SK-N-MC (cell line): ENCODE results near the gene CLK2.
"Not testable (repeated sequence)": the region's sequence is repeated elsewhere in the genome, so short reads cannot be mapped to it uniquely, and the experiment has no call there.

Experiments used
- DNase-seq: peaks from one replicate; pipeline ENCODE4 v3.0.0-alpha.2; 2011; ENCODE audit warnings: low read depth, low spot score
- H3K27ac ChIP-seq: fragments of 200-600 bp; sonication (generic); 2 replicates; pipeline ENCODE4 v1.5.1; 2016; ENCODE audit warnings: mixed run types
- H3K36me3 ChIP-seq: fragments of 200-600 bp; sonication (generic); 2 replicates; pipeline ENCODE4 v1.6.1; 2017; ENCODE audit warnings: antibody characterized with exemption, low read length, mixed read lengths; ENCODE audit not compliant: insufficient read depth
- H3K4me3 ChIP-seq: fragments of 200-600 bp; sonication (generic); 2 replicates; pipeline ENCODE4 v1.5.1; 2016
- H3K9ac ChIP-seq: fragments of 200-600 bp; sonication (generic); 2 replicates; pipeline ENCODE4 v1.8.0; 2017; ENCODE audit warnings: mixed run types, mixed read lengths; ENCODE audit not compliant: insufficient read length
- H3K9me3 ChIP-seq: fragments of 200-600 bp; sonication (generic); 2 replicates; pipeline ENCODE4 v1.6.1; 2017; ENCODE audit warnings: low read depth, mild to moderate bottlenecking, antibody characterized with exemption, low read length, moderate library complexity, mixed read lengths
- EZH2 ChIP-seq: fragments of 200-600 bp; sonication (generic); IDR thresholded peaks from one replicate; pipeline ENCODE4 v1.6.1; 2017; ENCODE audit warnings: antibody characterized with exemption
- FOXP2 ChIP-seq: optimal IDR thresholded peaks from 2 replicates; pipeline ENCODE3; 2011; ENCODE audit warnings: mild to moderate bottlenecking, moderate library complexity; ENCODE audit not compliant: insufficient read depth; ENCODE audit errors: extremely low read length, control extremely low read depth
- POLR2AphosphoS5 ChIP-seq: IDR thresholded peaks from 2 replicates; pipeline ENCODE4 v1.6.1; 2012; ENCODE audit warnings: mild to moderate bottlenecking, low read depth, low read length, borderline replicate concordance

The CLK2 gene

DNA sequence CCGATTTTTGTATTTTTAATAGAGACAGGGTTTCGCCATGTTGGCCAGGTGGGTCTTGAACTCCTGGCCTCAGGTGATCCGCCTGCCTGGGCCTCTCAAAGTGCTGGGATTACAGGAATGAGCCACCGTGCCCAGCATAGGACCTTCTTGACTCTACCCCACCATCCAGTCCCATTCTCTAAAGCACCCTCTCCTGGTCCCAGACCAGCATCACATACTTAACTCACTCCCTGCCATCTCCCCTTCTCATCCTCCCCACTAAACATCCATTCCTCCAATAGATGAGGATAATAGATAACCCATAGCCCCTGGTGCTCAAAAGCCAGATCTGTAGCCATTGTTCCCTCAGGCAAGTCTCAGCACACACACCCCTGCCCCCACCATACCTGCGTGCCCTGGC, 20.1 kb downstream of the CLK2 start:
- Histone ChIP-seq H3K27ac (no peak overlapping the region), H3K36me3 (peaks cover 5% of the 10 kb centered on the region; the same call in 1 of the 2 replicates), H3K9me3 (no peaks in the 10 kb centered on the region), H3K4me3 (peak overlapping the region; percentile 90; the same call in 1 of the 2 replicates), H3K9ac (no peak overlapping the region)
- DNase-seq, result no peak
- TF ChIP-seq EZH2 (no peak), FOXP2 (no peak)

DNA sequence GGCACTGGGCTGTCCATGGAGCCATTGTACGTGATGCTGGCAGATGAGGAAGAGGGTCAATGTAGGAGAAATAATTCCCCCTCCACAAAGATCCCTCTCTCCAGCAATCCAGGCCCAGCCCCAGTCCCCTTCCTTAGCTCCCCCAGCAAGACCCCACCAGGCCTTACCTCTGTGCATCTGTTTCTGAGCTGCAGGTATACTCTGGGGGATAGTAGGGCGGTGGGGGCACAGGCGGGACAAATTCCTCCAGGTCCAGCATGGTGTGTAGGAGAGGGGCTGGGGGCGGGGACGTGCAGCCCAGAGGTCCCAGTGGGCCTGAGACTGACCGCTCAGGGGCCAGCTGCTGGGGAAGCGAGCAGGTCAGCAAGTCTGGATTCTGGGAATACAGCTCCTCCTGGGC, 21.7 kb downstream of the CLK2 start:
- H3K9me3 ChIP-seq, result no peaks in the 10 kb centered on the region
- H3K27ac ChIP-seq, result no peak overlapping the region
- TF ChIP-seq POLR2AphosphoS5 (no peak), EZH2 (no peak), FOXP2 (no peak)
- H3K4me3 ChIP-seq, result no peak overlapping the region
- no peak for DNase-seq
- peaks cover 7% of the 10 kb centered on the region; the same call in 1 of the 2 replicates for H3K36me3 ChIP-seq
- H3K9ac ChIP-seq, result no peak overlapping the region

DNA sequence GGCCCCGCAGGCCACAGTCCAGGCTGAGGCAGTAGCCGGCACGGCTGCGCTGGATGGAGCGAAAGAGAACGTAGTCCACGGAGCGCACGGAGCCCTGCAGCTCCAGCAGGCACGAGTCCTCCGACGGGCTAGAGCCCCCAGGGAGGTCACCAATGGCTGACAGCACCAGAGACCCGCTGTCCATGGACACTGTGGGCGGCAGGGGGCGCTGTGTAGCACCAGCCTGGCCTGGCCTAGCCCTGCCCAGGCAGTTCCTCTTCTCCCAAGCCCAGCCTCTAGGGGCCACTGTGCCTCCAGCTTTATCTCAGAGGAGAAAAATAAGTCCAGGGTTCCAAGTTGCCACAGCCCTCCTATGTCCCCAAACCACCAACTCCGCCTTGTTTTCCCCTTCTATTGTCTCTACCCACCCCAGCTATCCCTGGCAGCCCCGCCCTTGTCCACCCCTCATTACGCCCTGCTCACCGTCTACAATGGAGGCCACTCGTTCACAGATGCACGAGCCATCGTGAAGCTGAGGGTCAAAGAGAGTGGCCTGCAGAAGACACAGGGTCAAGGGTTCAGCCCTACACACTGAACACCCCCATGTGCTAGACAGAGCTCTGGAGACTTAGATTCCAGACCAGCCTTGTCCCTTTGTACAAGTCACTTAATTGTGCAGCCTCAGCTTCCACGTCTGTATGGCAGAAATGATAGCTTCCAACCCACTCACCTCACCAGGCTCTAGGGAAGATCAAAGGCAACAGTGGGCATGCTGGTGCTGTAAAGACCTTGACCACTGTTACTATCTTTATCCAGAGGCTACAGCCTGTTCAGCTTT, 22.5 kb downstream of the CLK2 start:
- no peak overlapping the region for H3K27ac ChIP-seq
- H3K4me3 ChIP-seq, result no peak overlapping the region
- H3K9ac ChIP-seq, result no peak overlapping the region
- no peak for TF ChIP-seq POLR2AphosphoS5
- TF ChIP-seq EZH2, result no peak
- TF ChIP-seq FOXP2, result no peak
- H3K36me3 ChIP-seq, result peaks cover 7% of the 10 kb centered on the region; the same call in 1 of the 2 replicates
- DNase-seq, result peak; percentile 82
- H3K9me3 ChIP-seq, result no peaks in the 10 kb centered on the region

DNA sequence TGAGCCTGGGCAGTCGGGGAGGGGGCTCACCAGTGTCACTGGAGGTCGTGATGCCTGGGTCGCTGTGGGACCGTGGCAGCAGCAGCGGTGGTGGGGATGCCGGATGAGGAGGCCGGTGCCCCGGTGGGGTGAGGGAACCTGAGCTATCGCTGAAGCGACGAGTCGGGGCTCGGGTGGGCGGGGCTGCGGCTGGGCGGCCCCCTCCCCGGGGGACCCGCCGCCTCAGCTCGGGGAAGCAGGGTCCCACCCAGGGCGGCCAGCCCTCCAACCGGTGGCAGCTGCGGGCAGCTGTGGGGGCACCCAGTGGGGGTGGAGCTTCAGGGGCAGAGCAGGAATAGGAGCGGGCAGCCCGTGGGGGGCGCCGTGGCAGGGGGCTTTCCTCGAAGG, 23.1 kb downstream of the CLK2 start:
- Histone ChIP-seq H3K27ac (no peak overlapping the region), H3K9ac (no peak overlapping the region), H3K9me3 (no peaks in the 10 kb centered on the region), H3K4me3 (no peak overlapping the region), H3K36me3 (peaks cover 7% of the 10 kb centered on the region; the same call in 1 of the 2 replicates)
- no peak for TF ChIP-seq FOXP2
- no peak for TF ChIP-seq EZH2
- no peak for TF ChIP-seq POLR2AphosphoS5
- no peak for DNase-seq

DNA sequence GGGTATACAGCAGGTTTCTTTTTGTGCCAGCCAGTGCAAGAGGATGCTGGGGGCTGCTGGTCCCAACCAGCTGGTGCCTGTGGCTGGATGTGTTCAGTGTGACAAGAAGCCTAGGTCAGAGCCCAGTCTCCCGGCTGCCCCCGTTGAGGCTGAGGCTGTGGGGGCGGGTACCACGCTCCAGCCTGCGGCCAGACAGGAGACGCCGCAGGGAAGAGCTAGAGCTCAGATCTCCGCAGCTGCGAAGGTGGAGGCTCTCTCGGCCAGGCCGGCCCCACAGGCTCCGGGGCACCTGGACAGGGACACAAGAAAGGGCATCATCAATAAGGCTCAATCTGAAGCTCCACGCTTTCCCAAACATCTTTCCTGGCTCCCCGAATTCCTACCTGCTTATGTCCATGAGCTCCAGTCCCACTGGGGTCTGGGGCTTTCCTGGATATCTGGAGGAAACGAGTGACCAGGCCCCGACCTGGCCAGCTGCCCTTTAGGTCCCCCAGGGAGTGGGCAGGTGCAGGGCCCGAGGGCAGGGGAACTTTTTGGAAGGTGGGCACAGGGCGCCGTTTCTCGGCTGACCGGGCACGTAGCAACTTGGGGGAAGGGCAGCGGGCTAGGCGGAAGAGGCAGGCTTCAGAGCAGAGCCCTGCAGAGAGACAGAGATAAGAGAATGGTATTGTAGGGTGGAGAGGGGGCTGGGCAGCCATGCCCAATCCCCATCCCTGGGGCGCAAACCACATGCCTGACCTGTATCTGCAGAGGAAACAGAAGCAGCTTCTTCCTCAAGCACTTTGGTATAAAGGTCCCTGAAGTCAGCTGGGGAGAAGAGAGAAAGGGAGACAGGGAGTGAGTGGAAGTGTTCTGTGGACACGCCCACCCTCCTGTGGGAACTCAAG, 25.4 kb downstream of the CLK2 start:
- Histone ChIP-seq H3K27ac (no peak overlapping the region), H3K4me3 (no peak overlapping the region), H3K9me3 (no peaks in the 10 kb centered on the region), H3K9ac (no peak overlapping the region), H3K36me3 (peaks cover 7% of the 10 kb centered on the region; the same call in 1 of the 2 replicates)
- no peak for TF ChIP-seq POLR2AphosphoS5
- DNase-seq, result no peak

DNA sequence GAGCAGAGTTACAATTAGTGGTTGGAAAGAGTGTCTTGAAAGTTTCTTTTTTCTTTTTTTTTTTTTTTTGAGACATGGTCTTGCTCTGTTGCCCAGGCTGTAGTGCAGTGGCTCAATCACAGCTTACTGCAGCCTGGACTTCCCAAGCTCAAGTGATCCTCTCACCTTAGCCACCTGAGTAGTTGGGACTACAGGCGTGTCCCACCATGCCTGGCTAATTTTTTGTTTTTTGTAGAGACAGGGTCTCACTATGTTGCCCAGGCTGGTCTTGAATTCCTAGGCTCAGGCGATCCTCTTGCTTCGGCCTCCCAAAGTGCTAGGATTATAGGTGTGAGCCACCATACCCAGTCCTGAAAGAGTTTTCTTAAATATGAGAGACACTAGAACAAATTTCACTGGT, 26.5 kb downstream of the CLK2 start:
- not testable (repeated sequence) for H3K4me3 ChIP-seq, H3K27ac ChIP-seq, H3K36me3 ChIP-seq, DNase-seq, H3K9me3 ChIP-seq, H3K9ac ChIP-seq

DNA sequence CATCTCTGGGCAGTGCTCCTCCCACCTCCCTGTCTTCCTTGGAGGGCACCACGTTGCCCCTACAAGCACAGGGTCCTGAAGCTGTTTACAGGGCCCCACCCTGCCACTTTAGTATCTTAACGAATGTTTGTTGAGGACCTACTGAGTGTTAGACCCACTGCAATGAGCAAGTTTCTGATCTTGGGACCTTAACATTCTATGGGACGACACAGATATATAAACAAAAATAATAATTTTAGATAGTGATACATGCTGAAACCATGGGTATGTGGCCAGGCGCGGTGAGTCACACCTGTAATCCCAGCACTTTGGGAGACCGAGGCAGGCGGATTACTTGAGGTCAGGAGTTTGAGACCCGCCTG, 28.2 kb downstream of the CLK2 start:
- peak overlapping the region; percentile 72 for H3K4me3 ChIP-seq
- peaks cover 7% of the 10 kb centered on the region; the same call in 1 of the 2 replicates for H3K36me3 ChIP-seq
- H3K27ac ChIP-seq, result peak overlapping the region; percentile 98
- H3K9ac ChIP-seq, result peak overlapping the region; percentile 85
- no peaks in the 10 kb centered on the region for H3K9me3 ChIP-seq
- DNase-seq, result no peak
- no peak for TF ChIP-seq FOXP2
- no peak for TF ChIP-seq POLR2AphosphoS5
- TF ChIP-seq EZH2, result no peak

DNA sequence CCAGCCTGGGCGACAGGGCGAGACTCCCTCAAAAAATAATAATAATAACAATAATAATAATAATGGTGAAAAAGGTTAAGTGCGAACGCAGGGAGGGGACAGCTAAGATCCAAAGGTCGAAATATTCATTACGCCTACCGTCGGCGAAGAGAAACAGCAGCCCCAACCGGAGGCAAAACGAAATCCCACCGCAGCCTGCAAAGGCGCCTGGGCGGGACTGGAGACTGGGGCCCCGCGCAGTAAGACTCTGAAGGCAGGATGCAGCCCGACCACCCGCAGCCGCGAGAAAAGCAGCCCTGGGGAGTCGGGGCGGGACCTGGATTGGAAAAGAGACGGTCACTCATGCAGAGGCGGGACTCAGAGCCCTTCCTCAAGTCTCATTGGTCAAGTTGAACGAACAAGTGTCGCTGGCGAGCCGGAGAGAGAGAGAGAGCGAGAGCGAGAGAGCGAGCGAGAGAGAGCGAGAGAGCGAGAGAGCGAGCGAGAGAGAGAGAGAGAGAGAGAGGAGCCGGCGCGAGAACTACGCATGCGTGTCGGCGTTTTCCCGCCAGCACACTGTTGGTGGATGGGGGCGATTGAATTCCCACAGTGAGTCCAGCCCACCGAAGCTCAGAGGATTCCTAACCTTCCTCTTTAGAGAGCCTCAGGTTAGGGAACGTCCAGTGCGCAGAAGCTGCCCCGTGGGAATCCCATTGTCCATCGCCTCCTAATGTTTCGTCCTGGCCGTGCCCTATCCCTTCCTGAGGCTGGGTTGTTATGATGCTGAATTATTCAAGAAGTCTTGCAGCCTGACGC, 28.7 kb downstream of the CLK2 start:
- peak overlapping the region; percentile 98 for H3K27ac ChIP-seq
- peak; percentile 95 for DNase-seq
- TF ChIP-seq POLR2AphosphoS5 (peak; percentile 93), FOXP2 (peak; percentile 19), EZH2 (no peak)
- peaks cover 7% of the 10 kb centered on the region; the same call in 1 of the 2 replicates for H3K36me3 ChIP-seq
- peak overlapping the region; percentile 72 for H3K4me3 ChIP-seq
- peak overlapping the region; percentile 85 for H3K9ac ChIP-seq
- H3K9me3 ChIP-seq, result no peaks in the 10 kb centered on the region
